Breast epithelium (tissue), 4 donors: ENCODE data around the gene PBX4. TPM values are rescaled to one million over a fixed set of nuclear protein-coding genes. Genes with fewer than 3 reads are reported as not detected.

Experiments
- DNase-seq, 2 donors: peaks; one replicate each; pipeline ENCODE4 v3.0.0-alpha.2; 2019; ENCODE audit warnings: low spot score in 2 of 2
- H3K27ac ChIP-seq, 2 donors: fragments of 200-600 bp; sonication (generic) in 1 of 2; one replicate each; pipeline ENCODE4 v1.5.1; 2016 to 2019; ENCODE audit warnings: mild to moderate bottlenecking in 1 of 2
- H3K27me3 ChIP-seq, 2 donors: fragments of 200-600 bp; sonication (generic) in 1 of 2; one replicate each; pipeline versions ENCODE4 v1.5.1 to v1.6.0; 2017 to 2019; ENCODE audit warnings: control low read depth in 1 of 2, mild to moderate bottlenecking in 1 of 2
- H3K36me3 ChIP-seq: fragments of 200-600 bp; one replicate; pipeline ENCODE4 v1.5.1; 2019
- H3K4me1 ChIP-seq, 2 donors: fragments of 200-600 bp; sonication (generic); one replicate each; pipeline ENCODE4 v1.5.1; 2016 to 2019; ENCODE audit warnings: control low read depth in 1 of 2
- H3K4me3 ChIP-seq, 3 donors: fragments of 200-600 bp; sonication (generic); 1 replicate in 2 of 3; 2 replicates in 1 of 3; pipeline ENCODE4 v1.5.1; 2016 to 2019; ENCODE audit warnings: mild to moderate bottlenecking in 3 of 3, moderate library complexity in 2 of 3
- H3K9me3 ChIP-seq, 2 donors: fragments of 200-600 bp; sonication (generic) in 1 of 2; one replicate each; pipeline ENCODE4 v1.5.1; 2016 to 2019; ENCODE audit warnings: control low read depth in 1 of 2
- POLR2A ChIP-seq: fragments of 450-650 bp; IDR thresholded peaks from one replicate; pipeline ENCODE4 v1.6.1; 2016; ENCODE audit warnings: antibody characterized with exemption, mild to moderate bottlenecking, moderate library complexity
- POLR2AphosphoS5 ChIP-seq, 3 donors: sonication (generic); formaldehyde crosslinking; IDR thresholded peaks; one replicate each; pipeline ENCODE4 v1.6.1; 2017; ENCODE audit warnings: antibody characterized with exemption in 3 of 3
- intact Hi-C: fragments of 100-400 bp; cut with DNase I; formaldehyde crosslinking; loops from one replicate; pipeline ENCODE4 v1.15.1; 2023; ENCODE audit warnings: low total_unique reads
- total RNA-seq, 3 donors: library from RNA; depleted of rRNA; stranded (reverse); fragments of >200 nt; gene quantifications; one replicate each; pipeline ENCODE4 v1.1.0, GENCODE V29; 2016
- TF ChIP-seq, protein P1 (sequence below), 3 donors: fragments of 450-650 bp; IDR thresholded peaks; one replicate each; pipeline ENCODE4 v1.5.1; 2016 to 2017; ENCODE audit warnings: antibody characterized with exemption in 3 of 3, mild to moderate bottlenecking in 3 of 3, moderate library complexity in 3 of 3

PBX4 gene
- total RNA-seq, 3 donors from 2014 or later, result 3.4 to 5.9 (median 5.6) TPM

DNA sequence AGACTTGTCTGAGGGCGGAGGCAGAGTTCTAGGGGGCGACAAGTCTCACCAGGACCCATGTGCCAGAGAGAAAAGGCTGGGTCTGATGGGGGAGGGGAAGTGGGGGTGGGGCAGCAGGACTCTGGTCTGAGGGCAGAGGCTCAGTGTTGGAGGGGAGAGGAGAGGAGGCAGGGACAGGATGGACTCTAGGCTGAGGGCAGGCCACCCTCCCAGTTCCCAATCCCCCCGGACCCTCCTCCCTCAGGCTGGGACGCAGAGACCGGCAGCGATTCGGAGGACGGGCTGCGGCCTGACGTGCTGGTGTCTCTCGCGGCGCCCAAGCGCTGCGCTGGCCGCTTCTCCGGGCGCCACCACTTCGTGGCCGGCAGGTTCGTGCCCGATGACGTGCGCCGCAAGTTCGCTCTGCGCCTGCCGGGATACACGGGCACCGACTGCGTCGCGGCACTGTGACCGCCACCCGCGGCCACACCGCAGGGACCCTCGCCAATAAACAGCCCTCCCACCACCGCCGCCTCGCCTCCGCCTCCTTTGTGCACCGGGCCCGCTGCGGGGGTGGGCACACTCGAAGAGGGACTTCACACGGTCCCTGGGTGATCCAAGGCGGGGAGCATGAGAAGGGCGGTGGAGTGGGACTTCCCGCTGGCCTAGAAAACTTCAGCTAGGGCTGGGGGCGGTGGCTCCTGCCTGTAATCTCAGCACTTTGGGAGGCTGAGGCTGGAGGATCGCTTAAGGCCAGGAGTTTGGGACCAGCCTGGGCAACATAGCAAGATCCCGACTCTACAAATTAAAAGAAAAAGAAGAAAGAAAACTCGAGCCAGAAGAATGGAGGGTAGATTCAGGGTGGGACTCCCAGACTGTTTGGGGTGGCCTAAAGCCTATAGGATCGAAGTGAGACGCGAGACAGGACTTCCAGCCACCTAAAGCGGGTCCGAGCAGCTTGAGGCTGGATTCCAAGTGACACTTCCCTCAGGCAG lies 81.1 kb downstream of the PBX4 start:
- peaks cover 0 to 5% of the 10 kb centered on the region in 2 donors for H3K9me3 ChIP-seq
- H3K27me3 ChIP-seq, result no peaks in the 10 kb centered on the region
- no peak for DNase-seq
- peak overlapping the region; percentile 28 to 70 (median 52) for H3K4me3 ChIP-seq
- no peaks in the 10 kb centered on the region for H3K36me3 ChIP-seq
- peak overlapping the region; percentile 10 to 19 for H3K27ac ChIP-seq
- intact Hi-C loops, result loop anchor here (10.0 kb wide), 1 partner anchor 417 kb away; no protein-coding TSS in a partner anchor
- peaks cover 0 to 7% of the 10 kb centered on the region in 2 donors for H3K4me1 ChIP-seq
- no peak for TF ChIP-seq POLR2AphosphoS5 (IDR thresholded peaks at IDR 0.05)
- TF ChIP-seq, protein P1, sequence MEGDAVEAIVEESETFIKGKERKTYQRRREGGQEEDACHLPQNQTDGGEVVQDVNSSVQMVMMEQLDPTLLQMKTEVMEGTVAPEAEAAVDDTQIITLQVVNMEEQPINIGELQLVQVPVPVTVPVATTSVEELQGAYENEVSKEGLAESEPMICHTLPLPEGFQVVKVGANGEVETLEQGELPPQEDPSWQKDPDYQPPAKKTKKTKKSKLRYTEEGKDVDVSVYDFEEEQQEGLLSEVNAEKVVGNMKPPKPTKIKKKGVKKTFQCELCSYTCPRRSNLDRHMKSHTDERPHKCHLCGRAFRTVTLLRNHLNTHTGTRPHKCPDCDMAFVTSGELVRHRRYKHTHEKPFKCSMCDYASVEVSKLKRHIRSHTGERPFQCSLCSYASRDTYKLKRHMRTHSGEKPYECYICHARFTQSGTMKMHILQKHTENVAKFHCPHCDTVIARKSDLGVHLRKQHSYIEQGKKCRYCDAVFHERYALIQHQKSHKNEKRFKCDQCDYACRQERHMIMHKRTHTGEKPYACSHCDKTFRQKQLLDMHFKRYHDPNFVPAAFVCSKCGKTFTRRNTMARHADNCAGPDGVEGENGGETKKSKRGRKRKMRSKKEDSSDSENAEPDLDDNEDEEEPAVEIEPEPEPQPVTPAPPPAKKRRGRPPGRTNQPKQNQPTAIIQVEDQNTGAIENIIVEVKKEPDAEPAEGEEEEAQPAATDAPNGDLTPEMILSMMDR (IDR thresholded peaks at IDR 0.05), result no peak
- TF ChIP-seq POLR2A, result no peak

DNA sequence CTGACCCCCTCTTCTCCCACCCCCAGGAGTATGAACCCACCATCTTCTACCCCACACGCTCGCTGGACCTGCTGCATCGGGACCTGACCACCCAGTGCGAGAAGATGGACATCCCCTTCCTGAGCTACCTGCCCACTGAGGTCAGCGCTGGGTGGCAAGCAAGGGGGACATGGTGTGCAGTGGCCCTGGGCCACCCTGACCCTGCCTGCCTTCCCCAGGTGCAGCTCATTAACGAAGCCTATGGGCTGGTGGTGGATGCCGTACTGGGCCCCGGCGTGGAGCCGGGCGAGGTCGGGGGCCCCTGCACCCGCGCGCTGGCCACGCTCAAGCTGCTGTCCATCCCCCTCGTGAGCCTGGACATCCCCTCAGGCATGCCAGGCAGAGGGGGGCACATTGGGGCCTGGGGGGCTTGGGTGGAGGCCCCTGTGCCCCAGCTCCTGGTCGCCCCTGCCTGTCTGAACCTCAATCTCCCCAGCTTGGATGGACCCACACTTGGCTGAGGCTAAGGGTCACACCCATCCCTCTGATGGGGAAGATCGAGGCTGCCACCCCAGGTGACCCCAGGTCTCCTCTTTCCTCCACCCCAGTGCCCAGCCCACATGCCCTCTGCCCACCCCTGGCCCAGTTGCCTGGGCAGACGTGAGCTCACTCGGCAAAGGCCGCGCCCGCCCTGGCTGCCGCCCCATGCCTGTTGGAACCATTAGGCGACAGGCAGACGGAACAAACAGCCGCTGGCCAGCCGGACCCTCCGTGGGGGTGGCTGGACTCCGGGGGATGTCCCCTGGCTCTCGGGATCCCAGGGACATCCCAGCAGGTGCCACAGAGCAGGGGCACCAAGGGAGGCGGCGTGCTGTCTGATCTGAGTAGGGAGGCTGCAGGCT lies 82.9 kb downstream of the PBX4 start:
- no peaks in the 10 kb centered on the region for H3K36me3 ChIP-seq
- H3K4me3 ChIP-seq, result no peak overlapping the region
- TF ChIP-seq POLR2AphosphoS5 (IDR thresholded peaks at IDR 0.05) (no peak), POLR2A (no peak)
- TF ChIP-seq, protein P1 (IDR thresholded peaks at IDR 0.05), result no peak
- peaks cover 0 to 5% of the 10 kb centered on the region in 2 donors for H3K9me3 ChIP-seq
- H3K27ac ChIP-seq, result no peak overlapping the region
- H3K4me1 ChIP-seq, result no peaks in the 10 kb centered on the region
- H3K27me3 ChIP-seq, result no peaks in the 10 kb centered on the region
- intact Hi-C loops, result loop anchor here (10.0 kb wide), 1 partner anchor 419 kb away; no protein-coding TSS in a partner anchor
- DNase-seq, result no peak

DNA sequence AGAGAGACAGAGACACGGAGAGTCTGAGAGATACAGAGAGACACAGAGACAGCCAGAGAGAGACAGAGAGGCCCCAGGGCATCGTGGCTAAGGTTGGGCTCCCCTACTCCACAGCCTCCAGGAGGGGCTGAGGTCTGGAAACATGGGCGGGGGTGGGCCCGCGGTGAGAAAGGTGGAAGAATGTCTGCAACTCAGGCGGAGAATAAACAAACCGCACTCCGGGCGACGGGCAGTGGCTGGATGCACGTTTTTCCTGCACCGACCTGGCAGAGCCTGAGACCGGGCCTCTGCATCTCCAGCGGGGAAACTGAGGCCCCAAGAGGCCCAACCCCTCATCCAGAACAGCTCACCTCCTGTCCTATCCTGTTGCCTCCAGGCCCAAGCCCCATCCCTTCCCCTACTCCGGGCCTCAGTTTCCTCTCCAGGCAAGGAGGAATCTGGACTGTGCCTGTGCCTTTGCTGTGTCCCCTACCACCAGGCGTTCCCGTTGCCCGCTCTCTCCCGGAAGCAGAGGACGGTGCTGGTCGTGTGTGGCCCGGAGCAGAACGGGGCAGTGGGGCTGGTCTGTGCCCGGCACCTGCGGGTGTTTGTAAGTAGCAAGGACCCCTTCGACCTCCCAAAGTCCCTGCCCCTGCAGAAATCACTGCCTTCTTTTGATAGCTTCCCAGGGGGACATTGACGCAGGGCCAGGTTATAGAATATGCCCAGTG lies 83.8 kb downstream of the PBX4 start:
- Histone ChIP-seq H3K27me3 (no peaks in the 10 kb centered on the region), H3K27ac (no peak overlapping the region), H3K9me3 (no peaks in the 10 kb centered on the region), H3K4me3 (no peak overlapping the region), H3K36me3 (no peaks in the 10 kb centered on the region), H3K4me1 (no peaks in the 10 kb centered on the region)
- TF ChIP-seq, protein P1 (IDR thresholded peaks at IDR 0.05), result no peak
- TF ChIP-seq POLR2A, result no peak
- TF ChIP-seq POLR2AphosphoS5 (IDR thresholded peaks at IDR 0.05), result no peak
- intact Hi-C loops, result loop anchor here (5.0 to 10.0 kb wide), 2 partner anchors 113 to 420 kb away; no protein-coding TSS in a partner anchor
- no peak for DNase-seq

DNA sequence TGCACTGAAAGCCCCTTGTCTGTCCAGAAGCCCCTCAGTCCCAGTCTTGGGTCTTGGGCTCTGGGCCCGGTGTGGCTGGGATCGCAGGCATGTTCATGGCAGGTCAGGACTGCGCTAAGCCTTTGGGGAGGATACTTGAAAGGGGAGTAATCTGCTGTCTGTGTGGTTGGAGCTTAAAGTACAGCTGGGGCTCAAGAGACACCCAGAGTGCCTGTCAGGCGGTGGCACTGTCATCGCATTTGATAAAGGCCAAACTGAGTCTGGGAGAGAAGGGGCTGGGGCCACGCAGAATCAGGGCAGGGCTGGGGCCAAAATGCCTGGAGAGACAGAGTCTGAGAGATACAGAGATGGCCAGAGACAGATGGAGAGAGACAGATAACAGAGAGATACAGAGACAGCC lies 84.6 kb downstream of the PBX4 start:
- Histone ChIP-seq H3K9me3 (no peaks in the 10 kb centered on the region), H3K27me3 (no peaks in the 10 kb centered on the region), H3K4me1 (no peaks in the 10 kb centered on the region), H3K4me3 (no peak overlapping the region), H3K36me3 (no peaks in the 10 kb centered on the region), H3K27ac (no peak overlapping the region)
- TF ChIP-seq POLR2A, result no peak
- no peak for TF ChIP-seq POLR2AphosphoS5 (IDR thresholded peaks at IDR 0.05)
- TF ChIP-seq, protein P1 (IDR thresholded peaks at IDR 0.05), result no peak
- DNase-seq, result no peak
- intact Hi-C loops, result loop anchor here (5.0 to 10.0 kb wide), 2 partner anchors 113 to 421 kb away; no protein-coding TSS in a partner anchor
